ENCODE results near the gene RRAS2.

GRCh38 chr11:14273895-14274294 is 85.1 kb downstream of the RRAS2 start:
- TF ChIP-seq ZBTB4 (CRISPR knock-in tag; IDR thresholded peaks at IDR 0.05) (no peak), GABPA (IDR thresholded peaks at IDR 0.05; ENCODE audit: low read depth) (no peak)
